Neuronal stem cell (in vitro differentiated cells): Measurements from ENCODE around the gene ACSS1.

Experiments used
- DNase-seq: peaks from one replicate; pipeline ENCODE4 v3.0.0-alpha.2; 2013; ENCODE audit warnings: low spot score
- H2AFZ ChIP-seq: one replicate; pipeline ENCODE4 v1.6.1; 2013; ENCODE audit warnings: mild to moderate bottlenecking, low read length, inconsistent platforms
- H2AK5ac ChIP-seq: 2 replicates; pipeline ENCODE4 v1.6.1; 2013; ENCODE audit warnings: low read depth, mild to moderate bottlenecking, inconsistent platforms, low read length, moderate library complexity, mixed read lengths
- H2BK120ac ChIP-seq: 2 replicates; pipeline ENCODE4 v1.6.1; 2013; ENCODE audit warnings: low read depth, mild to moderate bottlenecking, inconsistent platforms, low read length, moderate library complexity, mixed read lengths
- H2BK12ac ChIP-seq: one replicate; pipeline ENCODE4 v1.6.1; 2013; ENCODE audit warnings: low read length, inconsistent platforms
- H2BK15ac ChIP-seq: 2 replicates; pipeline ENCODE4 v1.6.1; 2013; ENCODE audit warnings: mild to moderate bottlenecking, low read length, inconsistent platforms, mixed read lengths
- H2BK5ac ChIP-seq: one replicate; pipeline ENCODE4 v1.6.1; 2013; ENCODE audit warnings: inconsistent platforms, mild to moderate bottlenecking, low read length, moderate library complexity
- H3K14ac ChIP-seq: one replicate; pipeline ENCODE4 v1.6.1; 2013; ENCODE audit warnings: low read length, inconsistent platforms
- H3K18ac ChIP-seq: 2 replicates; pipeline ENCODE4 v1.6.1; 2013; ENCODE audit warnings: low read length, inconsistent platforms
- H3K23ac ChIP-seq: 2 replicates; pipeline ENCODE4 v1.6.1; 2013; ENCODE audit warnings: low read depth, mild to moderate bottlenecking, mixed read lengths, low read length, inconsistent platforms; ENCODE audit not compliant: poor library complexity
- H3K27ac ChIP-seq: replicated peaks from 3 replicates; pipeline ENCODE4 v1.5.1; 2013; ENCODE audit warnings: low read length, inconsistent platforms
- H3K27me3 ChIP-seq, 3 experiments: 2 replicates each; pipeline ENCODE4 v1.6.1; 2013; ENCODE audit warnings: low read length in 3 of 3, mild to moderate bottlenecking in 2 of 3, inconsistent platforms in 1 of 3, low read depth in 1 of 3, mixed read lengths in 1 of 3, moderate library complexity in 1 of 3; ENCODE audit not compliant: control insufficient read depth in 3 of 3, insufficient read depth in 3 of 3
- H3K36me3 ChIP-seq, 2 donors: replicated peaks in 1 of 2; 2 replicates each; pipeline ENCODE4 v1.6.1; 2013; ENCODE audit warnings: low read length in 2 of 2; ENCODE audit not compliant: control insufficient read depth in 2 of 2, insufficient read depth in 2 of 2
- H3K4ac ChIP-seq: 2 replicates; pipeline ENCODE4 v1.6.1; 2013; ENCODE audit warnings: inconsistent platforms, mild to moderate bottlenecking, low read length, moderate library complexity
- H3K4me1 ChIP-seq, 2 donors: 1 replicate in 1 of 2; 2 replicates in 1 of 2; pipeline ENCODE4 v1.6.1; 2013; ENCODE audit warnings: low read length in 2 of 2, low read depth in 1 of 2; ENCODE audit not compliant: control insufficient read depth in 2 of 2, insufficient read depth in 1 of 2
- H3K4me2 ChIP-seq: one replicate; pipeline ENCODE4 v1.6.1; 2013; ENCODE audit warnings: mild to moderate bottlenecking, low read length, inconsistent platforms; ENCODE audit not compliant: insufficient read depth, poor library complexity, severe bottlenecking
- H3K4me3 ChIP-seq, 2 donors: 2 replicates each; pipeline ENCODE4 v1.5.1; 2013; ENCODE audit warnings: low read length in 2 of 2, mild to moderate bottlenecking in 2 of 2, inconsistent platforms in 1 of 2, moderate library complexity in 1 of 2
- H3K79me1 ChIP-seq: one replicate; pipeline ENCODE4 v1.6.1; 2013; ENCODE audit warnings: low read depth, mild to moderate bottlenecking, inconsistent platforms, low read length, moderate library complexity
- H3K9ac ChIP-seq: one replicate; pipeline ENCODE4 v1.6.1; 2013; ENCODE audit warnings: mild to moderate bottlenecking, low read depth, low read length, inconsistent platforms; ENCODE audit not compliant: poor library complexity
- H3K9me3 ChIP-seq, 2 donors: replicated peaks in 1 of 2; 2 replicates each; pipeline versions ENCODE3 to v1.6.1; 2013; ENCODE audit warnings: low read length in 2 of 2, mild to moderate bottlenecking in 2 of 2, inconsistent platforms in 1 of 2, low read depth in 1 of 2, mixed read lengths in 1 of 2, moderate library complexity in 1 of 2; ENCODE audit not compliant: control insufficient read depth in 2 of 2, insufficient read depth in 1 of 2
- H4K8ac ChIP-seq: one replicate; pipeline ENCODE4 v1.6.1; 2013; ENCODE audit warnings: low read depth, mild to moderate bottlenecking, inconsistent platforms, low read length, moderate library complexity
- H4K91ac ChIP-seq: one replicate; pipeline ENCODE4 v1.6.1; 2013; ENCODE audit warnings: low read length, low read depth, mild to moderate bottlenecking, inconsistent platforms; ENCODE audit not compliant: poor library complexity
- WGBS, 2 donors: extraction: QIAGEN DNeasy Blood & Tissue Kit; methylation state at CpG; one replicate each; pipeline ENCODE4 v1.1.7; 2013; ENCODE audit warnings: missing lambda C conversion rate in 2 of 2, mixed read lengths in 1 of 2; ENCODE audit not compliant: insufficient read length in 2 of 2, insufficient replicate concordance in 1 of 2; ENCODE audit errors: extremely low coverage in 2 of 2; 5-methylcytosine and 5-hydroxymethylcytosine counted together

The ACSS1 gene

GRCh38 chr20:24987873-24988835, 69.8 kb downstream of the ACSS1 start:
- Histone ChIP-seq H3K4ac (no peak overlapping the region), H2BK5ac (no peak overlapping the region), H3K4me2 (no peak overlapping the region), H2BK12ac (no peak overlapping the region), H3K9me3 (no peaks in the 10 kb centered on the region), H3K4me1 (peaks cover 6 to 7% of the 10 kb centered on the region in 2 donors), H4K91ac (no peak overlapping the region), H3K27ac (no peak overlapping the region), H3K36me3 (peaks cover 2 to 17% of the 10 kb centered on the region in 2 donors), H2AFZ (no peak overlapping the region), H3K79me1 (peaks cover 5% of the 10 kb centered on the region), H3K9ac (no peak overlapping the region), H2AK5ac (no peak overlapping the region), H3K18ac (no peak overlapping the region), H2BK15ac (no peak overlapping the region), H3K14ac (no peak overlapping the region), H4K8ac (no peak overlapping the region), H3K23ac (no peak overlapping the region), H2BK120ac (no peak overlapping the region), H3K27me3 (peaks cover 0 to 2% (median 0%) of the 10 kb centered on the region in 3 experiments), H3K4me3 (no peak overlapping the region)
- no CpG with 5 or more reads among the region's 7 CpGs for WGBS, 2 donors
- no peak for DNase-seq

DNA sequence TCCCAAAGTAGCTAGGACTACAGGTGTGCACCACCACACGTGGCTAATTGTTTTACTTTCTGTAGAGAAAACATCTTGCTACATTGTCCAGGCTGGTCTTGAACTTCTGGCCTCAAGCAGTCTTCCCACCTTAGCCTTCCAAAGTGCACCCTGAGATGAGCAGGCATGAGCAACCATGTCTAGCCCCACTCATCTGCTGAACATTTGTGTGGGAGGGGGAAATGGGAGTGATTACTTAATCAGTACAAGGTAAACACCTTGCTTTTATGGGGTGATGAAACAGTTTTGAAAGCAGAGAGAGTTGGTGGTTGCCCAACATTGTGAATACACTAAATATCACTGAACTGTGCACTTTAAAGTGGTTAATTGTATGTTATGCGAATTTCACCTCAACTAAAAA, 70.7 kb downstream of the ACSS1 start:
- no peak overlapping the region for H2BK120ac ChIP-seq
- no peak overlapping the region for H2BK5ac ChIP-seq
- no CpG with 5 or more reads among the region's 2 CpGs for WGBS, 2 donors
- H3K9ac ChIP-seq = no peak overlapping the region
- no peak overlapping the region for H3K14ac ChIP-seq
- H3K27ac ChIP-seq = no peak overlapping the region
- no peak overlapping the region for H3K4ac ChIP-seq
- no peak overlapping the region for H3K4me2 ChIP-seq
- H2AFZ ChIP-seq = no peak overlapping the region
- H3K27me3 ChIP-seq = no peaks in the 10 kb centered on the region
- no peak overlapping the region for H4K8ac ChIP-seq
- H3K4me3 ChIP-seq = no peak overlapping the region
- H3K4me1 ChIP-seq = peaks cover 5 to 6% of the 10 kb centered on the region in 2 donors
- H3K18ac ChIP-seq = no peak overlapping the region
- no peak overlapping the region for H2BK12ac ChIP-seq
- H3K23ac ChIP-seq = no peak overlapping the region
- H2BK15ac ChIP-seq = no peak overlapping the region
- peaks cover 2 to 24% of the 10 kb centered on the region in 2 donors for H3K36me3 ChIP-seq
- no peaks in the 10 kb centered on the region for H3K9me3 ChIP-seq
- H2AK5ac ChIP-seq = no peak overlapping the region
- H3K79me1 ChIP-seq = peaks cover 5% of the 10 kb centered on the region
- no peak overlapping the region for H4K91ac ChIP-seq
- DNase-seq = no peak

- H3K27ac ChIP-seq = no peak overlapping the region
- H3K23ac ChIP-seq = no peak overlapping the region
- no peak overlapping the region for H3K4me2 ChIP-seq
- H4K91ac ChIP-seq = no peak overlapping the region
- H3K4me3 ChIP-seq = no peak overlapping the region
- H3K4me1 ChIP-seq = peaks cover 4 to 5% of the 10 kb centered on the region in 2 donors
- no peak overlapping the region for H2BK5ac ChIP-seq
- no peak overlapping the region for H3K14ac ChIP-seq
- no peak overlapping the region for H2AFZ ChIP-seq
- no peaks in the 10 kb centered on the region for H3K27me3 ChIP-seq
- no peak overlapping the region for H3K9ac ChIP-seq
- peaks cover 5% of the 10 kb centered on the region for H3K79me1 ChIP-seq
- H2BK12ac ChIP-seq = no peak overlapping the region
- H2BK15ac ChIP-seq = no peak overlapping the region
- H2BK120ac ChIP-seq = no peak overlapping the region
- peaks cover 6 to 31% of the 10 kb centered on the region in 2 donors for H3K36me3 ChIP-seq
- no peak overlapping the region for H3K18ac ChIP-seq
- DNase-seq = no peak
- no peak overlapping the region for H3K4ac ChIP-seq
- H2AK5ac ChIP-seq = no peak overlapping the region
- H3K9me3 ChIP-seq = no peaks in the 10 kb centered on the region
- no CpG with 5 or more reads among the region's 7 CpGs for WGBS, 2 donors
- no peak overlapping the region for H4K8ac ChIP-seq
These were observed 71.4 kb downstream of the ACSS1 start for GRCh38 chr20:24986436-24987015.

GRCh38 chr20:24985802-24986201, 72.1 kb downstream of the ACSS1 start:
- Histone ChIP-seq H3K9ac (no peak overlapping the region), H2BK15ac (no peak overlapping the region), H3K23ac (no peak overlapping the region), H2BK5ac (no peak overlapping the region), H3K4me2 (no peak overlapping the region), H3K4me1 (peaks cover 0 to 3% of the 10 kb centered on the region in 2 donors), H4K91ac (no peak overlapping the region), H2BK12ac (no peak overlapping the region), H3K36me3 (peaks cover 12 to 39% of the 10 kb centered on the region in 2 donors), H2AFZ (no peak overlapping the region), H3K9me3 (peaks cover 0 to under 1% of the 10 kb centered on the region in 2 donors), H3K79me1 (peaks cover 5% of the 10 kb centered on the region), H3K27ac (no peak overlapping the region), H3K4ac (no peak overlapping the region), H2BK120ac (no peak overlapping the region), H3K14ac (no peak overlapping the region), H3K18ac (no peak overlapping the region), H3K4me3 (no peak overlapping the region), H4K8ac (no peak overlapping the region), H3K27me3 (no peaks in the 10 kb centered on the region), H2AK5ac (no peak overlapping the region)
- no peak for DNase-seq
- no CpG with 5 or more reads among the region's 6 CpGs for WGBS, 2 donors
